GM12865 (cell line): ENCODE measurements around the gene ZFAND2A.

ENCODE experiments used
- DNase-seq: peaks from one replicate; pipeline ENCODE4 v3.0.0; 2010; ENCODE audit warnings: low read depth
- H3K4me3 ChIP-seq: 2 replicates; pipeline ENCODE4 v1.5.1; 2011; ENCODE audit warnings: mild to moderate bottlenecking, low read depth, low read length, control low read depth
- CTCF ChIP-seq: IDR thresholded peaks from 2 replicates; pipeline ENCODE4 v1.5.1; 2011; ENCODE audit warnings: low read length, control low read depth, low read depth, inconsistent platforms; ENCODE audit not compliant: insufficient read depth; ENCODE audit errors: missing control alignments

Gene ZFAND2A

GRCh38 chr7:1134951-1135350, 25.0 kb downstream of the ZFAND2A start:
- no peak overlapping the region for H3K4me3 ChIP-seq
- DNase-seq = no peak
- TF ChIP-seq CTCF = no peak

GRCh38 chr7:1131471-1132265, 28.3 kb downstream of the ZFAND2A start:
- no peak for DNase-seq
- no peak overlapping the region for H3K4me3 ChIP-seq
- no peak for TF ChIP-seq CTCF

- TF ChIP-seq CTCF = no peak
- DNase-seq = no peak
- H3K4me3 ChIP-seq = no peak overlapping the region
Measured at GRCh38 chr7:1130021-1130990, 29.7 kb downstream of the ZFAND2A start.

- no peak overlapping the region for H3K4me3 ChIP-seq
- DNase-seq = no peak
- TF ChIP-seq CTCF = no peak
Measured at GRCh38 chr7:1129431-1129830, 30.6 kb downstream of the ZFAND2A start.

- no peak for TF ChIP-seq CTCF
- no peak overlapping the region for H3K4me3 ChIP-seq
- DNase-seq = no peak
Measured at GRCh38 chr7:1127001-1127400, 33.0 kb downstream of the ZFAND2A start.

- TF ChIP-seq CTCF = no peak
- no peak overlapping the region for H3K4me3 ChIP-seq
- no peak for DNase-seq
Measured at GRCh38 chr7:1125603-1125969, 34.4 kb downstream of the ZFAND2A start.
